Neutrophil (primary cell): ENCODE results near the gene CBFA2T3.

Source experiments
- H3K27ac ChIP-seq: fragments of 200-600 bp; sonication (generic); 2 replicates; pipeline ENCODE4 v1.5.1; 2016; ENCODE audit warnings: mild to moderate bottlenecking, moderate library complexity
- H3K27me3 ChIP-seq: fragments of 200-600 bp; sonication (generic); 2 replicates; pipeline ENCODE4 v1.6.0; 2016; ENCODE audit warnings: mild to moderate bottlenecking
- H3K36me3 ChIP-seq: fragments of 200-600 bp; sonication (generic); 2 replicates; pipeline ENCODE4 v1.5.1; 2017
- H3K4me1 ChIP-seq, 2 experiments: fragments of 200-600 bp in 1 of 2; sonication (generic) in 1 of 2; 1 replicate in 1 of 2; 2 replicates in 1 of 2; pipeline versions ENCODE4 v1.5.1 to v1.6.1; 2013 to 2016; ENCODE audit warnings: low read depth in 1 of 2, low read length in 1 of 2, mild to moderate bottlenecking in 1 of 2, moderate library complexity in 1 of 2; ENCODE audit not compliant: control insufficient read depth in 1 of 2, insufficient read depth in 1 of 2
- H3K4me3 ChIP-seq, 2 experiments: fragments of 200-600 bp in 1 of 2; sonication (generic) in 1 of 2; 1 replicate in 1 of 2; 2 replicates in 1 of 2; pipeline ENCODE4 v1.5.1; 2013 to 2016; ENCODE audit warnings: low read depth in 1 of 2, low read length in 1 of 2, mild to moderate bottlenecking in 1 of 2, moderate library complexity in 1 of 2
- H3K9me3 ChIP-seq: fragments of 200-600 bp; sonication (generic); 2 replicates; pipeline ENCODE4 v1.5.1; 2016
- CTCF ChIP-seq: fragments of 200-600 bp; sonication (generic); IDR thresholded peaks from 2 replicates; pipeline ENCODE4 v1.5.1; 2016; ENCODE audit warnings: antibody characterized with exemption

Gene CBFA2T3

GRCh38 chr16:88909431-88910210, 67.4 kb downstream of the CBFA2T3 start:
- Histone ChIP-seq H3K27ac (no peak overlapping the region), H3K9me3 (no peaks in the 10 kb centered on the region), H3K27me3 (no peaks in the 10 kb centered on the region), H3K36me3 (peaks cover 6% of the 10 kb centered on the region), H3K4me3 (no peak overlapping the region), H3K4me1 (peaks cover 13 to 14% of the 10 kb centered on the region in 2 experiments)
- no peak for TF ChIP-seq CTCF

- Histone ChIP-seq H3K4me1 (peaks cover 13 to 14% of the 10 kb centered on the region in 2 experiments), H3K27ac (no peak overlapping the region), H3K27me3 (no peaks in the 10 kb centered on the region), H3K36me3 (peaks cover 6% of the 10 kb centered on the region), H3K4me3 (no peak overlapping the region), H3K9me3 (no peaks in the 10 kb centered on the region)
- no peak for TF ChIP-seq CTCF
Measured at GRCh38 chr16:88908307-88908706, 68.7 kb downstream of the CBFA2T3 start.

- H3K36me3 ChIP-seq, result peaks cover 6% of the 10 kb centered on the region
- H3K4me1 ChIP-seq, result peaks cover 13 to 14% of the 10 kb centered on the region in 2 experiments
- H3K27me3 ChIP-seq, result no peaks in the 10 kb centered on the region
- H3K27ac ChIP-seq, result no peak overlapping the region
- H3K4me3 ChIP-seq, result no peak overlapping the region
- no peak for TF ChIP-seq CTCF
- H3K9me3 ChIP-seq, result no peaks in the 10 kb centered on the region
Measured at GRCh38 chr16:88907768-88908167, 69.2 kb downstream of the CBFA2T3 start.

GRCh38 chr16:88906535-88907105, 70.4 kb downstream of the CBFA2T3 start:
- Histone ChIP-seq H3K36me3 (peaks cover 7% of the 10 kb centered on the region), H3K27me3 (no peaks in the 10 kb centered on the region), H3K27ac (no peak overlapping the region), H3K4me1 (peaks cover 13 to 14% of the 10 kb centered on the region in 2 experiments), H3K9me3 (no peaks in the 10 kb centered on the region), H3K4me3 (no peak overlapping the region)
- TF ChIP-seq CTCF, result no peak

DNA sequence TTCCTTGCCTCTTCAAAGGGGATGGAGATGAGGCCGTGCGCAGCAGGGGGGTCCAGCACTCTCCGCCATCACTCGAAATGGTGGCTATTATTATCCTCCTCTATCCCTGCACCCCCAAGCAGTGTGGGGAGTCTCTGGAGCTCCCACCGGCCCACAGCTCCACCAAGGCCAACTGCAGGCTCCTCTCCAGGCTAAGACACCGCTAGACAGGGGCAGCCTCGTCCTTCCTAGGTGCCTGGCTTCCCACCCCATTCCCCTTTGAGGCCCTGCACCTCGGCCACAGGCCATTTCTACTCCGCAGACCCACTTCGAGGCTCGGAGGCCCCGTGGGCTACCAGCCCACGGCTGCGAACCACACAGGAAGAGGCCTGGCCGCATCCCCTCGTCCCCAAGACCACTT, 71.0 kb downstream of the CBFA2T3 start:
- no peak for TF ChIP-seq CTCF
- no peaks in the 10 kb centered on the region for H3K9me3 ChIP-seq
- no peaks in the 10 kb centered on the region for H3K27me3 ChIP-seq
- no peak overlapping the region for H3K4me3 ChIP-seq
- peaks cover 13 to 14% of the 10 kb centered on the region in 2 experiments for H3K4me1 ChIP-seq
- H3K36me3 ChIP-seq, result peaks cover 13% of the 10 kb centered on the region
- no peak overlapping the region for H3K27ac ChIP-seq
